OCI-LY1 (cell line): ENCODE results near the gene ADCY7.

ENCODE experiments used
- H2AFZ ChIP-seq: fragments of 200-600 bp; sonication (generic), shearing (Covaris generic); 2 replicates; pipeline ENCODE4 v1.6.0; 2014; ENCODE audit warnings: antibody characterized with exemption, mild to moderate bottlenecking, low read length
- H3F3A ChIP-seq: fragments of 200-600 bp; sonication (generic), shearing (Covaris generic); 2 replicates; pipeline ENCODE4 v1.6.0; 2014; ENCODE audit warnings: mild to moderate bottlenecking, antibody characterized with exemption, low read length, moderate library complexity; ENCODE audit not compliant: insufficient read depth
- H3K27ac ChIP-seq: fragments of 200-600 bp; sonication (generic); 2 replicates; pipeline ENCODE4 v1.5.1; 2014; ENCODE audit warnings: low read length, mixed run types, mild to moderate bottlenecking, low read depth; ENCODE audit not compliant: poor library complexity, severe bottlenecking
- H3K27me3 ChIP-seq: fragments of 200-600 bp; sonication (generic); 2 replicates; pipeline ENCODE4 v1.6.0; 2014; ENCODE audit warnings: antibody characterized with exemption, mild to moderate bottlenecking, low read length, moderate library complexity; ENCODE audit not compliant: insufficient read depth
- H3K36me3 ChIP-seq: fragments of 200-600 bp; sonication (generic); 2 replicates; pipeline ENCODE4 v1.6.1; 2014; ENCODE audit warnings: mild to moderate bottlenecking, antibody characterized with exemption, low read length, moderate library complexity, mixed read lengths; ENCODE audit not compliant: insufficient read depth
- H3K4me1 ChIP-seq: fragments of 200-600 bp; sonication (generic); 2 replicates; pipeline ENCODE4 v1.5.1; 2014; ENCODE audit warnings: mild to moderate bottlenecking, low read length, moderate library complexity; ENCODE audit not compliant: insufficient read depth, severe bottlenecking
- H3K4me2 ChIP-seq: fragments of 200-600 bp; sonication (generic), shearing (Covaris generic); 2 replicates; pipeline ENCODE4 v1.6.1; 2014; ENCODE audit warnings: low read length
- H3K4me3 ChIP-seq: fragments of 200-600 bp; sonication (generic); 2 replicates; pipeline ENCODE4 v1.5.1; 2014; ENCODE audit warnings: low read length, low read depth, mild to moderate bottlenecking, mixed read lengths; ENCODE audit not compliant: poor library complexity, severe bottlenecking
- H3K79me2 ChIP-seq: fragments of 200-600 bp; shearing (Covaris generic); 2 replicates; pipeline ENCODE4 v1.6.1; 2016; ENCODE audit warnings: mixed run types, low read length, mixed read lengths; ENCODE audit not compliant: insufficient read depth
- H3K9ac ChIP-seq: fragments of 200-600 bp; sonication (generic), shearing (Covaris generic); 2 replicates; pipeline ENCODE4 v1.6.1; 2014; ENCODE audit warnings: mild to moderate bottlenecking, low read length, mixed read lengths
- H3K9me2 ChIP-seq: fragments of 200-600 bp; sonication (generic), shearing (Covaris generic); 2 replicates; pipeline ENCODE4 v1.6.1; 2014; ENCODE audit warnings: low read depth, mild to moderate bottlenecking, low read length, mixed read lengths
- H3K9me3 ChIP-seq: fragments of 200-600 bp; shearing (Covaris generic); 2 replicates; pipeline ENCODE4 v1.6.1; 2014; ENCODE audit warnings: low read length, mixed read lengths
- H4K20me1 ChIP-seq: fragments of 200-600 bp; sonication (generic), shearing (Covaris generic); 2 replicates; pipeline ENCODE4 v1.6.0; 2016; ENCODE audit warnings: mild to moderate bottlenecking, low read length; ENCODE audit not compliant: insufficient read depth
- EZH2 ChIP-seq: fragments of 200-600 bp; sonication (generic), shearing (Covaris generic); IDR thresholded peaks from 2 replicates; pipeline ENCODE4 v1.8.0; 2017; ENCODE audit warnings: borderline replicate concordance, mixed run types, mild to moderate bottlenecking, antibody characterized with exemption, low read length, moderate library complexity, mixed read lengths
- TF ChIP-seq, protein P1 (sequence below): fragments of 200-600 bp; sonication (generic), shearing (Covaris generic); IDR thresholded peaks from 2 replicates; pipeline ENCODE4 v1.5.1; 2017; ENCODE audit warnings: mild to moderate bottlenecking, antibody characterized with exemption, low read length, moderate library complexity, mixed read lengths

ADCY7 gene

DNA sequence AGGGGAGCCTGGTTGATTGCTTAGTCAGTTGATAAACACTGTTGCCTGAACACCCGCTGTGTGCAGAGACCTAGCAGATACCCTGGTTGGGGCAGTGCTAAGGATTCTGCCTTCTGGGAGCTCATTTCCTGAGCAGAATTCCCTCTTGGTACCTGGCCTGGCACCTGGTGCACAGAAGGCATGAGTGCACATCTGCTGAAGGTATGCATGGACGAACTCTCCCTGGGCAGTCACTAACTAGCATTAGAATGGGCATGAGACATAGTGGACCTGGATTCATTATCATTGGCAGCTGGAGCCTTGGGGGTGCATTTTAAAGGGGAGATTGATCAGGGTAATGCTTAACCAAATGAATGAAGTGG is 13.1 kb downstream of the ADCY7 start:
- no peaks in the 10 kb centered on the region for H3K9me3 ChIP-seq
- peak overlapping the region; percentile 27 for H3K27ac ChIP-seq
- H3K4me3 ChIP-seq: no peak overlapping the region
- TF ChIP-seq, protein P1, sequence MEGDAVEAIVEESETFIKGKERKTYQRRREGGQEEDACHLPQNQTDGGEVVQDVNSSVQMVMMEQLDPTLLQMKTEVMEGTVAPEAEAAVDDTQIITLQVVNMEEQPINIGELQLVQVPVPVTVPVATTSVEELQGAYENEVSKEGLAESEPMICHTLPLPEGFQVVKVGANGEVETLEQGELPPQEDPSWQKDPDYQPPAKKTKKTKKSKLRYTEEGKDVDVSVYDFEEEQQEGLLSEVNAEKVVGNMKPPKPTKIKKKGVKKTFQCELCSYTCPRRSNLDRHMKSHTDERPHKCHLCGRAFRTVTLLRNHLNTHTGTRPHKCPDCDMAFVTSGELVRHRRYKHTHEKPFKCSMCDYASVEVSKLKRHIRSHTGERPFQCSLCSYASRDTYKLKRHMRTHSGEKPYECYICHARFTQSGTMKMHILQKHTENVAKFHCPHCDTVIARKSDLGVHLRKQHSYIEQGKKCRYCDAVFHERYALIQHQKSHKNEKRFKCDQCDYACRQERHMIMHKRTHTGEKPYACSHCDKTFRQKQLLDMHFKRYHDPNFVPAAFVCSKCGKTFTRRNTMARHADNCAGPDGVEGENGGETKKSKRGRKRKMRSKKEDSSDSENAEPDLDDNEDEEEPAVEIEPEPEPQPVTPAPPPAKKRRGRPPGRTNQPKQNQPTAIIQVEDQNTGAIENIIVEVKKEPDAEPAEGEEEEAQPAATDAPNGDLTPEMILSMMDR: no peak
- TF ChIP-seq EZH2: no peak
- no peaks in the 10 kb centered on the region for H3K27me3 ChIP-seq
- peaks cover 55% of the 10 kb centered on the region for H3K4me1 ChIP-seq
- H3K79me2 ChIP-seq: peaks cover 5% of the 10 kb centered on the region; the same call in 1 of the 2 replicates
- no peaks in the 10 kb centered on the region for H4K20me1 ChIP-seq
- no peaks in the 10 kb centered on the region for H3F3A ChIP-seq
- no peak overlapping the region for H3K4me2 ChIP-seq
- H2AFZ ChIP-seq: no peak overlapping the region
- no peaks in the 10 kb centered on the region for H3K9me2 ChIP-seq
- H3K36me3 ChIP-seq: peaks cover 4% of the 10 kb centered on the region; the same call in 1 of the 2 replicates
- no peak overlapping the region for H3K9ac ChIP-seq

DNA sequence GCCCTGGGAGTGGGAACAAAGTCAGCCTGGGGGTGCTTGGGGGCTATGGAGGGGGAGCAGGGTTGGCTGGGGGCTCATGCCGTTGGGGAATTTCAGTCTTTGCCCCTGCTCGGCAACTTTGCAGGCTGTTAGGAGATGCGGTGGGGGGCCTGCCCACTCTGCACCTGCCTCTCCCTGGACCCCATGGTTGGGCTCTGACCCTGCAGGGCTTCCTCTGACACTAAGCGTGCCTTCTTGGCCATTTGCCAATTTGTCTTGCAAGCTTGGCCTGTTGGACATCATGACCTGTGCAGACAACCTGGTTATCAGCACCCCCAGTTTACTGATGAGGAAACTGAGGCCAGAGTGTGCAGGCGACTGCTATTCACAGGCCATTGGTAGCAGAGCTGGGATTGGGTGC is 14.6 kb downstream of the ADCY7 start:
- no peaks in the 10 kb centered on the region for H3K27me3 ChIP-seq
- TF ChIP-seq, protein P1: no peak
- TF ChIP-seq EZH2: no peak
- H3K79me2 ChIP-seq: peaks cover 14% of the 10 kb centered on the region
- H4K20me1 ChIP-seq: no peaks in the 10 kb centered on the region
- H3K9me2 ChIP-seq: no peaks in the 10 kb centered on the region
- H3K4me2 ChIP-seq: no peak overlapping the region; the same call in 1 of the 2 replicates
- H3K9ac ChIP-seq: no peak overlapping the region
- H2AFZ ChIP-seq: no peak overlapping the region
- peak overlapping the region; percentile 85 for H3K27ac ChIP-seq
- H3K4me1 ChIP-seq: peaks cover 49% of the 10 kb centered on the region
- H3K36me3 ChIP-seq: peaks cover 4% of the 10 kb centered on the region; the same call in 1 of the 2 replicates
- H3K4me3 ChIP-seq: no peak overlapping the region
- H3K9me3 ChIP-seq: no peaks in the 10 kb centered on the region
- no peaks in the 10 kb centered on the region for H3F3A ChIP-seq

DNA sequence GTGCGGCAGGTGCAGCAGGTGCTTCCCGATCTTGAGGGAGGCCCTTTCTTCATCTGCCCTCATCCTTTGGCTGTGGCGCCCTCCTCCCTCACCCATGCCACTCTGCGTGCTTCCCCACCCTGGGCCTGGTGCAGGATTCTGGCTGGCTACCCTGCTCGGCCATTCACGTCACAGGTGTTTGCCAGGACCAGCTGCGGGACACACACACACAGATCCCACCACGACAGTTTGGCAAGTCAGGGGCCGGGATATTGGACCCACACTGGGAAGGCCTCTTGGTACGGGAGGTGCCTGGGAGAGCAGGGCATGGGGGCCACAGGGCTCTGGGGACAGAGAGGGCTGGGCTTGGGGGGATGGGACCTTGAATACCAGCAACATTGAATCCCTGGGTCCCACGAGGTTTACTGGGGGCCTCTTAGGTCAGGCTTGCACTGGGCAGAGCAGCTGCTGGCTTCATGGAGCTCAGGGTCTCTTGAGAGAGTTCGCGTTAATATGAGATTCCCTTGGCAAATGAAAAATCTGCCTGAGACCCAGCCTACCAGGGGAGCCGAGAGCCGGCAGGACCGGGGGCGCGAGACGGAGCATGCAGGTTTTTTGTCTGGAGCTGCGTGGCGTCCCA is 15.1 kb downstream of the ADCY7 start:
- peaks cover 14% of the 10 kb centered on the region for H3K79me2 ChIP-seq

More for the DNA sequence above, 15.1 kb downstream of the ADCY7 start:
- Histone ChIP-seq H4K20me1 (no peaks in the 10 kb centered on the region), H3K4me1 (peaks cover 43% of the 10 kb centered on the region), H3K36me3 (peaks cover 6% of the 10 kb centered on the region), H3K9ac (peak overlapping the region; percentile 47; the same call in 1 of the 2 replicates), H3K4me3 (peak overlapping the region; percentile 24), H3K4me2 (peak overlapping the region; percentile 60), H3K9me2 (no peaks in the 10 kb centered on the region), H3K27me3 (no peaks in the 10 kb centered on the region), H2AFZ (no peak overlapping the region), H3K9me3 (no peaks in the 10 kb centered on the region), H3F3A (no peaks in the 10 kb centered on the region), H3K27ac (peak overlapping the region; percentile 85)
- no peak for TF ChIP-seq EZH2
- TF ChIP-seq, protein P1: no peak
